GM12873 (cell line): Measurements from ENCODE around the gene DPH6.

ENCODE experiments used
- CTCF ChIP-seq: IDR thresholded peaks from 2 replicates; pipeline ENCODE4 v1.5.1; 2012; ENCODE audit warnings: low read depth, mild to moderate bottlenecking, moderate library complexity, low read length, control low read depth; ENCODE audit not compliant: insufficient read depth; ENCODE audit errors: missing control alignments

Gene DPH6, protein sequence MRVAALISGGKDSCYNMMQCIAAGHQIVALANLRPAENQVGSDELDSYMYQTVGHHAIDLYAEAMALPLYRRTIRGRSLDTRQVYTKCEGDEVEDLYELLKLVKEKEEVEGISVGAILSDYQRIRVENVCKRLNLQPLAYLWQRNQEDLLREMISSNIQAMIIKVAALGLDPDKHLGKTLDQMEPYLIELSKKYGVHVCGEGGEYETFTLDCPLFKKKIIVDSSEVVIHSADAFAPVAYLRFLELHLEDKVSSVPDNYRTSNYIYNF

DNA sequence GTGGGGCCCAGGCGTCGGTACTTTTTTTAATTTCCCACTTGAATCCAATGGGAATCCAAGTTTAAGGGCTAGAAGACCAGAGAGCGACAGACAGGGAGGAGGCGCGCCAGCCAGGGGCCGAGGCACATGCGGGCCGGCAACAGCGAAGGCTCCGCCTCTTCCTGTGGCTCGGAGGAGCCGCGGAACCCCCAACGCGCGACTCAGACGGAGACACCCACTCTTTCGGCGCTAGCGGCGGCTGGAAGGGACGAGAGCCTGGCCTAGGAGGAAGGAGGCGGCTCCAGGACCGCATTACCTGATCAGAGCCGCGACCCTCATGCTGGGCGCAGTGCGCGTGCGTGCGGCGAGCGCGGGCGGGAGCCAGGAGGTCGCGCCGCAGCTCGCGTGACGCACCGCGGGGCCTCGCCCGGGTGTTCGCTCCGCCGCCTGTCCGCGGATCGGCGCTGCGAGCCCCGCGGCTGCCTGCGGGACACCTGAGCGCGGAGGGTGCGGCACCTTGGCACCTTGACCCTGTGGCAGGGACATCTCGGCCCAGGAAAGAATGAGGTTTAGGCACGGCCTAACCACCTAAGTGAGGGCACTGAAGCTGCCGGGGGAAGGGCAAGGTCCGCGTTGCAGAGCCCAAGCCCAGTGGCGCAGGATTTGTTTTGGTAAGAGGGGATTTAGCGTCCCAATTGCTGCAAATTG, at the start of gene DPH6:
Gene DPH6, minus strand, starts transcription at position 342 of the 687 bp plus-strand sequence. Its CDS starts 24 bp downstream, at position 318.
- peak; percentile 4 for TF ChIP-seq CTCF

GRCh38 chr15:35595656-35596055, 49.7 kb upstream of the DPH6 start:
- TF ChIP-seq CTCF, result no peak

DNA sequence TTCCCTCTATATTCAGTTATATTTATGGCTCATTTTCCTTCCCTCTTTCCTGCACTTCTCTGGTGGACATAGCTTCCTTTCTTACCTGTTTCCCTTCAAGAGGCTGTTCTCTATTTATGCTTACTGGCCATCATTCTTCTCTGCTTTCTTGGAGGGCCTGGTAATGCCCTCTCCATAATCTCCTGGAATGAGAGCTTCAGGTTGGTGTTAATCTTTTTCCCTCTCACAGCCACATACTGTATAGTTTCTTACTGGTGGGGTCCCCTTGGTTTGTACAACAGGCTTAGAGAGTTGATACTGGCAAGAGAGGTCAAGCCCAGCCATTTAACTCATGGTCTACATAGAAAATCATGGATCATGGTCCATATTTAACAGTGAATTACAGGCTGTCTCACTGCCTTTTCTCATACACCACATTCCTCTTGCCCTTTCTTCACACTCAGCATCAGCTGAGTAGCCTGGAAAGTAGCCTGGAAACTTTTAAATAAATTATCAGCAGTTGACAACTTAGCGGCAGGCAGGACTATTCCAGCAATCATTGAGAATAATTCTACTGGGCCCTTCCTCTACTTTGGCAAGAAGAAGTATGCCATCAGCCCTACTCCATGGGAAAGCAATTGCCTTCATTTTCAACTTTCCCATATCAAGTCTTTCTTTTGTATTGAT, 38.0 kb upstream of the DPH6 start:
- TF ChIP-seq CTCF, result no peak

DNA sequence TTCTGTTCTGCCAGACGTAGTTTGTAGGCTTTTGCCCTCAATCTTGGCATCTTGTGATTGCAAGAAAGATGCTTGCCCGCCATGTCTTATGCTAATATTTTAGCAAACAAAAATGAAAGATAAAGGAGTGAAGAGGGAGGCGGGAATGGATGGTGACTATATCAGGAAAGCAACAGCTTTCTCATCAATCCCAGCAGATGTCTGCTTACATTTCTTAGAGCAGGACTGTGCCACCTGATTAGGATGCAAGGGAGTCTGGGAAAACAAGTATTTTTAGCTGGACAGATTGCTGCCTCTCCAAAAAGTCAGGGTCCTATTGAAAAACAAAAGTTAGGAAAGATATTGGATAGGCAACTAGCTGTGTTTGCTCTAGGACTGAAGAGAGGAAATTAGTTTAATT, 34.6 kb upstream of the DPH6 start:
- TF ChIP-seq CTCF, result no peak

- TF ChIP-seq CTCF, result no peak
These were observed 21.4 kb upstream of the DPH6 start for GRCh38 chr15:35567392-35567791.

DNA sequence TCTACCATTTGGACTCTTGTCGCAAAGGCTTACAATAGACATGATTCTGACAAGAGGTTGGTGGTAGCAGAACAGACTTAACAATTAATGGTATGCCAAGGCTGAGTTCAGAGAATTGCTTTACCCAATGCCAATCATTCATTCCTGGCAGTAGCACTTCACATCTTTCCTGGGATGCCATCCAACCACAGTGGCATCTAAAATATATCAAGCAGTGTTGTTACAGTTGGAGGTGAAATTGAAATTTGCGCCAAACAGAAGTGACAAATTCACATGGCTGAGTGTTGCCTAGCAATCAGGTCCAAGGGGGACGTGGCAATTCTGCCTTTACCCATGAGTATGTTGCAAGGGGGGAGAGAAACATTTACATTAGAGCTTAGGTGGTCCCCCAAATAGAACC, 21.0 kb upstream of the DPH6 start:
- TF ChIP-seq CTCF, result no peak

DNA sequence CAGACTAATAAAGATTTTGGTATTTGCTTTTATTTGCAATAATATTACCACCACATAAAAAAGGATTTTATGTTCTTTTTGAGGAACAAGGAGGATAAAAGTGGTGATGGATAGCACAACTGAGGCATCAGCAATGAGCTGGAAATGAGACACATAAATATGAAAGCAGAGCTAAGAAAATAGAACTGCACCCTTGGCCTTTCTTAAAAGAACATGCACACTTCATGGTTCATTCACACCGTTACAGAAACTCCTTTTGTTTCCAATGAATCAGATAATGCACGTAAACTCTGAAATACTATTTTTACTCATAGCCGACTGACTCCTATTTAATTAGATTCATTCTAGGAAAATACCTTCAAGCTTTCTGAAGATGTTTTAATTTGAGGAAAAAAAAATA, 19.9 kb upstream of the DPH6 start:
- no peak for TF ChIP-seq CTCF
